Fibroblast of skin of left biceps (primary cell): Measurements from ENCODE around the gene MME.
A peak's percentile ranks its signal among the peaks of the same experiment; 100 is the strongest.

ENCODE experiments used
- DNase-seq, 2 experiments: peaks; one replicate each; pipeline ENCODE4 v3.0.0-alpha.2; 2013; ENCODE audit warnings: low read depth in 2 of 2

MME gene

GRCh38 chr3:155232605-155233004 is 152.5 kb downstream of the MME start:
- peak; percentile 70 to 76 for DNase-seq

- DNase-seq, result no peak
These were observed 153.1 kb downstream of the MME start for GRCh38 chr3:155233213-155233612.
